Spleen (tissue), 11 donors: Measurements from ENCODE around the gene CXCR4. TPM values are rescaled to one million over a fixed set of nuclear protein-coding genes. Genes with fewer than 3 reads are reported as not detected.
A peak's percentile ranks its signal among the peaks of the same experiment; 100 is the strongest.
"Not testable (repeated sequence)": the region's sequence is repeated elsewhere in the genome, so short reads cannot be mapped to it uniquely, and the experiment has no call there.

Experiments
- DNase-seq: peaks from one replicate; pipeline ENCODE4 v3.0.0-alpha.2; 2020
- H3K27ac ChIP-seq, 8 donors: fragments of 200-600 bp; sonication (generic) in 7 of 8; 1 replicate in 4 of 8; 2 replicates in 4 of 8; pipeline versions ENCODE4 v1.5.0 to v1.8.0; 2016 to 2021; ENCODE audit warnings: inconsistent platforms in 4 of 8, mild to moderate bottlenecking in 4 of 8, moderate library complexity in 1 of 8
- H3K27me3 ChIP-seq, 7 donors: fragments of 200-600 bp; sonication (generic) in 6 of 7; replicated peaks in 1 of 7; 1 replicate in 4 of 7; 2 replicates in 3 of 7; pipeline versions ENCODE4 v1.5.0 to v1.8.0; 2016 to 2021; ENCODE audit warnings: inconsistent platforms in 3 of 7, mild to moderate bottlenecking in 1 of 7
- H3K36me3 ChIP-seq, 6 donors: fragments of 200-600 bp; sonication (generic) in 5 of 6; 1 replicate in 4 of 6; 2 replicates in 2 of 6; pipeline versions ENCODE4 v1.5.0 to v1.8.0; 2016 to 2021; ENCODE audit warnings: inconsistent platforms in 2 of 6
- H3K4me1 ChIP-seq, 6 donors: fragments of 200-600 bp; sonication (generic) in 5 of 6; 1 replicate in 3 of 6; 2 replicates in 3 of 6; pipeline versions ENCODE4 v1.5.0 to v1.8.0; 2016 to 2021; ENCODE audit warnings: inconsistent platforms in 3 of 6
- H3K4me3 ChIP-seq, 8 donors: fragments of 200-600 bp; sonication (generic) in 7 of 8; 1 replicate in 4 of 8; 2 replicates in 4 of 8; pipeline versions ENCODE4 v1.5.0 to v1.8.0; 2016 to 2021; ENCODE audit warnings: inconsistent platforms in 4 of 8, mild to moderate bottlenecking in 4 of 8, moderate library complexity in 2 of 8
- H3K9me3 ChIP-seq, 8 donors: fragments of 200-600 bp; sonication (generic) in 7 of 8; 1 replicate in 4 of 8; 2 replicates in 4 of 8; pipeline versions ENCODE4 v1.5.0 to v1.8.0; 2016 to 2021; ENCODE audit warnings: inconsistent platforms in 4 of 8
- POLR2A ChIP-seq, 3 donors: fragments of 450-650 bp; IDR thresholded peaks; one replicate each; pipeline ENCODE4 v1.5.1; 2017; ENCODE audit warnings: antibody characterized with exemption in 3 of 3, mild to moderate bottlenecking in 1 of 3
- POLR2AphosphoS5 ChIP-seq, 3 donors: sonication (generic); formaldehyde crosslinking; IDR thresholded peaks; one replicate each; pipeline ENCODE4 v1.5.1; 2017; ENCODE audit warnings: antibody characterized with exemption in 3 of 3
- WGBS, 5 donors: extraction: QIAGEN DNeasy Blood & Tissue Kit in 3 of 5; methylation state at CpG; one replicate each; pipeline versions ENCODE4 v1.1.5 to v1.1.7; 2013 to 2018; 5-methylcytosine and 5-hydroxymethylcytosine counted together
- intact Hi-C: fragments of 100-400 bp; cut with DNase I; formaldehyde crosslinking; loops from one replicate; pipeline ENCODE4 v1.15.0; 2023; ENCODE audit warnings: low total_unique reads
- polyA plus RNA-seq, 3 donors: library from polyadenylated mRNA; stranded (reverse); fragments of 200-250 nt; gene quantifications; one replicate each; pipeline ENCODE4 v1.2.1, GENCODE V29; 2013
- total RNA-seq, 7 donors: library from RNA; depleted of rRNA in 3 of 7; stranded (reverse); fragments of >200 nt in 3 of 7; fragmentation: NEBNext Ultra II Directional in 4 of 7; extraction: Animal tissue kit (Norgen Biotek cat#: 25700) in 4 of 7; gene quantifications; one replicate each; pipeline versions ENCODE4 v1.1.0 to v1.2.1, GENCODE V29; 2016 to 2021
- TF ChIP-seq, protein P1 (sequence below), 11 experiments: fragments of 200-600 bp in 7 of 11; fragments of 450-650 bp in 4 of 11; sonication (generic) in 4 of 11; IDR thresholded peaks in 8 of 11; conservative IDR thresholded peaks in 3 of 11; 1 replicate in 7 of 11; 2 replicates in 4 of 11; pipeline versions ENCODE4 v1.4.0 to v1.8.0; 2016 to 2021; ENCODE audit warnings: antibody characterized with exemption in 11 of 11, inconsistent platforms in 4 of 11, mild to moderate bottlenecking in 1 of 11
- donor health status: healthy with polysubstance abuse.
- donor health status: DM: no; HTN: no; CAD: no; lungs with moderate emphysema.
- donor health status: DM: no; HTN: no; CAD: no.
- donor health status: Bipolar disorder and iron deficiency.
- donor health status: healthy.
- donor health status: DM: no; HTN: no; CAD: no.
- donor health status: DM: yes; HTN: yes; CAD: no.

Gene CXCR4
- total and polyA plus RNA-seq, 10 donors, result 204 to 626 (median 310) TPM

- TF ChIP-seq POLR2A (IDR thresholded peaks at IDR 0.05) (no peak), POLR2AphosphoS5 (IDR thresholded peaks at IDR 0.05) (no peak)
- TF ChIP-seq, protein P1, sequence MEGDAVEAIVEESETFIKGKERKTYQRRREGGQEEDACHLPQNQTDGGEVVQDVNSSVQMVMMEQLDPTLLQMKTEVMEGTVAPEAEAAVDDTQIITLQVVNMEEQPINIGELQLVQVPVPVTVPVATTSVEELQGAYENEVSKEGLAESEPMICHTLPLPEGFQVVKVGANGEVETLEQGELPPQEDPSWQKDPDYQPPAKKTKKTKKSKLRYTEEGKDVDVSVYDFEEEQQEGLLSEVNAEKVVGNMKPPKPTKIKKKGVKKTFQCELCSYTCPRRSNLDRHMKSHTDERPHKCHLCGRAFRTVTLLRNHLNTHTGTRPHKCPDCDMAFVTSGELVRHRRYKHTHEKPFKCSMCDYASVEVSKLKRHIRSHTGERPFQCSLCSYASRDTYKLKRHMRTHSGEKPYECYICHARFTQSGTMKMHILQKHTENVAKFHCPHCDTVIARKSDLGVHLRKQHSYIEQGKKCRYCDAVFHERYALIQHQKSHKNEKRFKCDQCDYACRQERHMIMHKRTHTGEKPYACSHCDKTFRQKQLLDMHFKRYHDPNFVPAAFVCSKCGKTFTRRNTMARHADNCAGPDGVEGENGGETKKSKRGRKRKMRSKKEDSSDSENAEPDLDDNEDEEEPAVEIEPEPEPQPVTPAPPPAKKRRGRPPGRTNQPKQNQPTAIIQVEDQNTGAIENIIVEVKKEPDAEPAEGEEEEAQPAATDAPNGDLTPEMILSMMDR (IDR thresholded peaks at IDR 0.05 in 8 of 11, conservative IDR thresholded peaks at IDR 0.05 in 3 of 11), result no peak
- DNase-seq, result no peak
- H3K27me3 ChIP-seq, result no peaks in the 10 kb centered on the region
- no peak overlapping the region for H3K4me3 ChIP-seq
- no peaks in the 10 kb centered on the region for H3K4me1 ChIP-seq
- peak overlapping the region in 1 of 8 donors; percentile 59 for H3K27ac ChIP-seq
- intact Hi-C loops, result no loop called here
- H3K9me3 ChIP-seq, result no peaks in the 10 kb centered on the region
- H3K36me3 ChIP-seq, result no peaks in the 10 kb centered on the region
- 63 to 91% (median 71%) methylated on average over 4 of the region's 4 CpGs for WGBS, 5 donors
These were observed 19.5 kb downstream of the CXCR4 start for GRCh38 chr2:136098441-136098840.

GRCh38 chr2:136093583-136093982 is 24.4 kb downstream of the CXCR4 start:
- WGBS, 5 donors, result 60 to 74% (median 67%) methylated on average over 3 of the region's 3 CpGs
- H3K9me3 ChIP-seq, result no peaks in the 10 kb centered on the region
- no peaks in the 10 kb centered on the region for H3K27me3 ChIP-seq
- H3K36me3 ChIP-seq, result no peaks in the 10 kb centered on the region
- no peak overlapping the region for H3K4me3 ChIP-seq
- no peak overlapping the region for H3K27ac ChIP-seq
- TF ChIP-seq POLR2AphosphoS5 (IDR thresholded peaks at IDR 0.05), result no peak
- TF ChIP-seq POLR2A (IDR thresholded peaks at IDR 0.05), result no peak
- TF ChIP-seq, protein P1 (IDR thresholded peaks at IDR 0.05 in 8 of 11, conservative IDR thresholded peaks at IDR 0.05 in 3 of 11), result no peak
- DNase-seq, result no peak
- intact Hi-C loops, result no loop called here
- no peaks in the 10 kb centered on the region for H3K4me1 ChIP-seq

DNA sequence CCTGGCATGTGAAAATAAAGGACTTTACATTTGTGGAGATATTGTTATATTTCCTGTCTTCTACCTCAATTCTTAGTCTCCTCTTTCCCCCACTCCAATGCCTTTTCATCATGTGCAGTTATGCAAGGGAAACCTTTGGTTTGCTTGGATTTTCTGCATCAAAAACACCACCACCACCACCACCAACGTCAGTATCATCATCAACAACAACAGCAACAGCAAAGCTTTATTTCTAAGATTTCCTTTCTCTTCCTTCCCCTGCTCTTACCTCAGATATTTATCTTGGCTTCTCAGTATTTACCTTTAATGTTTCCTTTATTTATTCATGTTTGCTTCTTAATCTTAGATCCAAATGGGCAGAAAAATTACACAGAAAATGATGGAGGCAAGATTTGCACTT is 26.1 kb downstream of the CXCR4 start:
- 53 to 65% (median 58%) methylated on average over 1 of the region's 1 CpG for WGBS, 5 donors
- DNase-seq, result no peak

GRCh38 chr2:136087901-136088460 is 30.0 kb downstream of the CXCR4 start:
- WGBS, 5 donors, result 87 to 98% (median 96%) methylated on average over 37 to 43 of the region's 43 CpGs
- H3K27ac ChIP-seq, H3K4me3 ChIP-seq, H3K9me3 ChIP-seq, H3K4me1 ChIP-seq, DNase-seq, H3K27me3 ChIP-seq, intact Hi-C loops, H3K36me3 ChIP-seq: not testable (repeated sequence)

More for the DNA sequence above, 26.1 kb downstream of the CXCR4 start:
- H3K27ac ChIP-seq, result no peak overlapping the region
- no peaks in the 10 kb centered on the region for H3K36me3 ChIP-seq
- intact Hi-C loops, result no loop called here
- H3K9me3 ChIP-seq, result no peaks in the 10 kb centered on the region
- no peaks in the 10 kb centered on the region for H3K4me1 ChIP-seq
- no peaks in the 10 kb centered on the region for H3K27me3 ChIP-seq
- TF ChIP-seq POLR2A (IDR thresholded peaks at IDR 0.05), result no peak
- no peak for TF ChIP-seq POLR2AphosphoS5 (IDR thresholded peaks at IDR 0.05)
- TF ChIP-seq, protein P1 (IDR thresholded peaks at IDR 0.05 in 8 of 11, conservative IDR thresholded peaks at IDR 0.05 in 3 of 11), result no peak
- H3K4me3 ChIP-seq, result no peak overlapping the region
